Activated CD4-positive, alpha-beta T cell treated with anti-CD3 and anti-CD28 coated beads, Interleukin-2, amount 10 ng/mL, durations not matched to agents 24 days and 14 days (primary cell): ENCODE data around the gene NFIC. TPM values are rescaled to one million over a fixed set of nuclear protein-coding genes. Genes with fewer than 3 reads are reported as not detected.

Experiments used
- DNase-seq: peaks from one replicate; pipeline ENCODE4 v3.0.0; 2022
- H3K27ac Mint-ChIP-seq: one replicate; pipeline ENCODE4 v1.8.0; 2022; ENCODE audit warnings: mild to moderate bottlenecking, mixed read lengths
- H3K27me3 Mint-ChIP-seq: one replicate; pipeline ENCODE4 v1.8.0; 2022; ENCODE audit warnings: mixed read lengths
- H3K36me3 Mint-ChIP-seq: one replicate; pipeline ENCODE4 v1.8.0; 2022; ENCODE audit warnings: low read depth, mild to moderate bottlenecking, mixed read lengths
- H3K4me1 Mint-ChIP-seq: one replicate; pipeline ENCODE4 v1.8.0; 2021; ENCODE audit warnings: mixed read lengths
- H3K4me3 Mint-ChIP-seq: one replicate; pipeline ENCODE4 v1.8.0; 2022; ENCODE audit warnings: mild to moderate bottlenecking, moderate library complexity, mixed read lengths
- H3K9me3 Mint-ChIP-seq: one replicate; pipeline ENCODE4 v1.8.0; 2021; ENCODE audit warnings: mixed read lengths
- intact Hi-C: fragments of 100-400 bp; cut with micrococcal nuclease; formaldehyde crosslinking; loops from one replicate; pipeline ENCODE4 v1.15.1; 2023
- total RNA-seq: library from RNA; stranded (reverse); gene quantifications from 2 replicates; pipeline ENCODE4 v1.2.3, GENCODE V29; 2022

Gene NFIC
- total RNA-seq, 1 donor from 2014 or later, result 19.8 TPM

- Mint-ChIP-seq H3K4me3 (peak overlapping the region; percentile 63), H3K27ac (peak overlapping the region; percentile 51), H3K4me1 (peaks cover 20% of the 10 kb centered on the region), H3K36me3 (peaks cover 39% of the 10 kb centered on the region), H3K9me3 (no peaks in the 10 kb centered on the region), H3K27me3 (no peaks in the 10 kb centered on the region)
- intact Hi-C loops, result no loop called here
- DNase-seq, result peak; percentile 87
Observed at GRCh38 chr19:3494559-3494958, 128.2 kb downstream of the NFIC start.

GRCh38 chr19:3496392-3497273 lies 130.2 kb downstream of the NFIC start:
- Mint-ChIP-seq H3K27ac (no peak overlapping the region), H3K4me1 (peaks cover 29% of the 10 kb centered on the region), H3K36me3 (peaks cover 41% of the 10 kb centered on the region), H3K27me3 (peaks cover 4% of the 10 kb centered on the region), H3K4me3 (no peak overlapping the region), H3K9me3 (peaks cover 6% of the 10 kb centered on the region)
- DNase-seq, result no peak
- intact Hi-C loops, result no loop called here

GRCh38 chr19:3497757-3498520 lies 131.6 kb downstream of the NFIC start:
- peaks cover 39% of the 10 kb centered on the region for H3K36me3 Mint-ChIP-seq
- no peak overlapping the region for H3K4me3 Mint-ChIP-seq
- H3K4me1 Mint-ChIP-seq, result peaks cover 29% of the 10 kb centered on the region
- no peak overlapping the region for H3K27ac Mint-ChIP-seq
- peaks cover 4% of the 10 kb centered on the region for H3K27me3 Mint-ChIP-seq
- peaks cover 6% of the 10 kb centered on the region for H3K9me3 Mint-ChIP-seq
- intact Hi-C loops, result no loop called here
- no peak for DNase-seq

- Mint-ChIP-seq H3K4me3 (peak overlapping the region; percentile 96), H3K4me1 (peaks cover 27% of the 10 kb centered on the region), H3K9me3 (peaks cover 6% of the 10 kb centered on the region), H3K27me3 (peaks cover 4% of the 10 kb centered on the region), H3K27ac (peak overlapping the region; percentile 99), H3K36me3 (peaks cover 27% of the 10 kb centered on the region)
- DNase-seq, result no peak
- intact Hi-C loops, result no loop called here
Observed at GRCh38 chr19:3499738-3500428, 133.5 kb downstream of the NFIC start.

- Mint-ChIP-seq H3K36me3 (peaks cover 23% of the 10 kb centered on the region), H3K4me1 (peaks cover 29% of the 10 kb centered on the region), H3K27ac (peak within 1 kb of the TSS; percentile 99), H3K9me3 (peaks cover 6% of the 10 kb centered on the region), H3K4me3 (peak within 1 kb of the TSS; percentile 96), H3K27me3 (peaks cover 4% of the 10 kb centered on the region)
- intact Hi-C loops, result no loop called here
- peak; percentile 98 for DNase-seq
Observed at GRCh38 chr19:3500429-3501101, 134.2 kb downstream of the NFIC start, which contains the start of gene DOHH. Gene DOHH, minus strand, starts transcription at chr19:3500674. Its CDS starts 3,860 bp downstream, at chr19:3496814.

- no peak for DNase-seq
- intact Hi-C loops, result no loop called here
- Mint-ChIP-seq H3K4me3 (no peak overlapping the region), H3K4me1 (peaks cover 30% of the 10 kb centered on the region), H3K27ac (no peak overlapping the region), H3K9me3 (peaks cover 6% of the 10 kb centered on the region), H3K27me3 (peaks cover 4% of the 10 kb centered on the region), H3K36me3 (peaks cover 19% of the 10 kb centered on the region)
Observed at GRCh38 chr19:3501780-3502179, 135.4 kb downstream of the NFIC start.

GRCh38 chr19:3503036-3503572 lies 136.7 kb downstream of the NFIC start:
- peaks cover 14% of the 10 kb centered on the region for H3K36me3 Mint-ChIP-seq
- peaks cover 31% of the 10 kb centered on the region for H3K4me1 Mint-ChIP-seq
- peaks cover 6% of the 10 kb centered on the region for H3K9me3 Mint-ChIP-seq
- H3K27me3 Mint-ChIP-seq, result peaks cover 4% of the 10 kb centered on the region
- H3K4me3 Mint-ChIP-seq, result no peak overlapping the region
- intact Hi-C loops, result no loop called here
- no peak for DNase-seq
- H3K27ac Mint-ChIP-seq, result no peak overlapping the region

GRCh38 chr19:3504735-3505134 lies 138.4 kb downstream of the NFIC start:
- H3K27ac Mint-ChIP-seq, result peak overlapping the region; percentile 69
- DNase-seq, result no peak
- peaks cover 6% of the 10 kb centered on the region for H3K9me3 Mint-ChIP-seq
- intact Hi-C loops, result no loop called here
- peaks cover 15% of the 10 kb centered on the region for H3K36me3 Mint-ChIP-seq
- peaks cover 4% of the 10 kb centered on the region for H3K27me3 Mint-ChIP-seq
- H3K4me1 Mint-ChIP-seq, result peaks cover 34% of the 10 kb centered on the region
- H3K4me3 Mint-ChIP-seq, result peak overlapping the region; percentile 97

- peak within 1 kb of the TSS; percentile 97 for H3K4me3 Mint-ChIP-seq
- intact Hi-C loops, result loop anchor here (1.0 kb wide), 1 partner anchor 122 kb away; no protein-coding TSS in a partner anchor
- H3K4me1 Mint-ChIP-seq, result peaks cover 32% of the 10 kb centered on the region
- peak; percentile 100 for DNase-seq
- peaks cover 2% of the 10 kb centered on the region for H3K9me3 Mint-ChIP-seq
- peaks cover 16% of the 10 kb centered on the region for H3K36me3 Mint-ChIP-seq
- peak within 1 kb of the TSS; percentile 91 for H3K27ac Mint-ChIP-seq
- peaks cover under 1% of the 10 kb centered on the region for H3K27me3 Mint-ChIP-seq
Observed at GRCh38 chr19:3505598-3506383, 139.4 kb downstream of the NFIC start, which contains the start of gene FZR1. Gene FZR1, plus strand, starts transcription at chr19:3506311. Its CDS starts 16,679 bp downstream, at chr19:3522990.

GRCh38 chr19:3506384-3507340 lies 140.3 kb downstream of the NFIC start:
- Mint-ChIP-seq H3K36me3 (peaks cover 16% of the 10 kb centered on the region), H3K9me3 (no peaks in the 10 kb centered on the region), H3K27me3 (no peaks in the 10 kb centered on the region), H3K4me1 (peaks cover 29% of the 10 kb centered on the region), H3K4me3 (peak overlapping the region; percentile 97), H3K27ac (peak overlapping the region; percentile 90)
- intact Hi-C loops, result loop anchor here (1.0 kb wide), 1 partner anchor 121 kb away; no protein-coding TSS in a partner anchor
- peak; percentile 83 for DNase-seq

- intact Hi-C loops, result no loop called here
- peaks cover 29% of the 10 kb centered on the region for H3K4me1 Mint-ChIP-seq
Observed at GRCh38 chr19:3507371-3508120, 141.2 kb downstream of the NFIC start.

More at GRCh38 chr19:3507371-3508120, 141.2 kb downstream of the NFIC start:
- Mint-ChIP-seq H3K27ac (peak overlapping the region; percentile 90), H3K27me3 (no peaks in the 10 kb centered on the region), H3K9me3 (no peaks in the 10 kb centered on the region), H3K36me3 (peaks cover 16% of the 10 kb centered on the region), H3K4me3 (peak overlapping the region; percentile 97)
- DNase-seq, result peak; percentile 82
